Activated T-cell treated with anti-CD3 and anti-CD28 coated beads for 4 hours (primary cell): Measurements from ENCODE around the gene RPIA.

ENCODE experiments used
- DNase-seq: peaks from one replicate; pipeline ENCODE4 v3.0.0-alpha.2; 2020

The RPIA gene

GRCh38 chr2:88686320-88686719, 5.2 kb upstream of the RPIA start:
- DNase-seq = no peak

DNA sequence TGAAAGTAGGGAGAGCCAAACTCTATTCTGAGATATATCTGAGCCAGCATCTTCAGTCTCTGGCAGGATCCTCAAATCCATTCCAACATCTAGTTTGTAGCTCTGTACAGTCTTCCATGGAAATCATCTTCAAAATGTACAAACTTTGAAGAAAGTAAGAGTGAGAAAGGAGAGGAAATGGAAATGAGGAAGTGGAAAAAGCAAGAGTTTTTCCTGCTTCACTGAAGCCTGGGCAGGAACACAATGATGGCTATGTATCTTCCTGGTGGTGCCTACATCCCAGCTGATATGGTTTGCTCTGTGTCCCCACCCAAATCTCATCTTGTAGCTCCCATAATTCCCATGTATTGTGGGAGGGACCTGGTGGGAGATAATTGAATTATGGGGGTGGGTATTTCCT, 4.1 kb upstream of the RPIA start:
- DNase-seq = no peak

- peak; percentile 31 for DNase-seq
Observed at GRCh38 chr2:88690591-88691338, 708 bp upstream of the RPIA start.

DNA sequence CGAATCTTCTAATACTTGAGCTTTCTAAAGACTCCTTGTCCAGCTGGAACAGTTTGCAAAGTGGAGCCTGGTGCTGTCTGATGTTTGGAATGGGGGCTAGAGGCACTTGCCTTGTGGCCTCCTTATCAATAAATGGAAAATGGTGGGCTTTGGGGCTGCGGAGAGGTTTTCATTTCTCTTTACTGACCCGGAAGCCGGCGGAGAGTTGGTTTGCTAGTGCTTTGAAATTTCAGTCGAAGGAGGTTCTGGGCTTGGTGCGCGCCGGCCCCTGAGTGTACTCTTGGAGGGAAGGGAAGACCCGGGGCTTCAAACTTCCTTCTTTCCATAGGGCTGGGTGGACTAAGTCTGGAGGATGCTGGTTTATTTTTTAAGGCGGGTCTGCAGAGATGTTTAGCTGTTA, 714 bp downstream of the RPIA start:
- DNase-seq = peak; percentile 19

DNA sequence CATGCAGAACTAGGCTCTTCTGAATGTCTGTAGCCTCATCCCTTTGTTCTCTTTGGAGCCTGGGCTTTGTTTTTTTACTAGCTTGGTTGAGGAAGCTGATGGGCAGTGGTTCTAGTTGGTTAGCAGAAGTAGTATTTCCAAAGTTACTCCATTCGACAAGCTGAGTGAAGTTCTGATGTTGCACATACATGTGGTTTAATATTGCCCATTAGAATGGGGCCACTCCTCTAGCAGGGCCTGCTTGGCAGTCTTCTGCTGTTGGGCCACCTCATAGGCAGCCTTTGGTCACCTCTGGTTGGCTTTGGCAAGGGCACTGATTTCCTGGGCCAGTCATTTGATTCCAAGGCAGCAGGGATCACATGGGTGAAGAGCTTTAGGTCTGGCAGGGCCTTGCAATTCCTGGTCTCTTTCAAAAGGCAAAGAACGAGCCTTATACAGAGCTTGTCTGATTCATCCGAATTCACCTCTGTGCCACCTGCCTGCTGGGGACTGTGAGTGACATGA, 2.5 kb downstream of the RPIA start:
- no peak for DNase-seq

- no peak for DNase-seq
Observed at GRCh38 chr2:88696611-88697010, 5.1 kb downstream of the RPIA start.

- DNase-seq = no peak
Observed at GRCh38 chr2:88697370-88698026, 6.0 kb downstream of the RPIA start.

DNA sequence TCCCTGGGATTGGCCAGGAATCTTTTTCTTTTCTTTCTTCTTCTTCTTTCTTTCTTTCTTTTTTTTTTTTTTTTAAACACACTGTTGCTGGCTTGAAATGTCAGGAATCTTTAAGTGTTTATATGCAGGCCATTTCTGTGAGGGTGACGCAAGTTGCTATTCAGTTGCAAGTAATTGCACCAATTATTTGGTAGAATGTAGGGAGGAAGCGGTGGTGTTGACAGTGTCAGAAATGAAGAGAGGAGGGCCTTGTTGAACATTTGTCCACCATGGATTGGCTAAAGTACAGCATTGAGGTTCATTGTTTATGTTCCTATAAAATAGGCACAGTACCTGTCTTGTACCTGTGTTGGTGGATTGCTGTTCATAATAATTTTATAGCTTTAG, 6.5 kb downstream of the RPIA start:
- DNase-seq = no peak

- DNase-seq = no peak
Observed at GRCh38 chr2:88698498-88699233, 7.2 kb downstream of the RPIA start.

GRCh38 chr2:88707003-88707402, 15.5 kb downstream of the RPIA start:
- DNase-seq = no peak

DNA sequence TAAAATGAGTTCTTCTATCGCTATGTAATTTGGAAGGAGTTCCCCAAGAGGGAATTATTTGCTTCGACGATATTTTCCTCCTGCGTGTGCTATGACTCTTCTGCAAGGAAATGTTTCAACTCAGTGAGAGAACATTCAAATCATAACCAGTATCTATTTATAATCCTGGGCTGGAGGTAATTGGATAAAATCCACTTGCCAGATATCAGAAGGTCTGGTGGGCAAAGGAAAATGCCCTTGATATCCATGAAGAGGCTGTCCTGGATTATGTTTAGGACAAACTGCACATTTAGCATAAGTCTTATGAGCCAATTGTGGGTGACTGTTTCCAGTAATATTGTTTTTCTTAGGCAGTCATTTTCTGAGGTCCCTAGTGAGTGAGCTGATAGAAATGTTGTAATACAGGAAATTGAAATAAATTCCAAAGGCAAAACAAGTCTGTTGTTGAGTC, 17.7 kb downstream of the RPIA start:
- no peak for DNase-seq

GRCh38 chr2:88711289-88711688, 19.8 kb downstream of the RPIA start:
- DNase-seq = no peak

GRCh38 chr2:88711897-88712296, 20.4 kb downstream of the RPIA start:
- DNase-seq = no peak

- no peak for DNase-seq
Observed at GRCh38 chr2:88713408-88713807, 21.9 kb downstream of the RPIA start.

DNA sequence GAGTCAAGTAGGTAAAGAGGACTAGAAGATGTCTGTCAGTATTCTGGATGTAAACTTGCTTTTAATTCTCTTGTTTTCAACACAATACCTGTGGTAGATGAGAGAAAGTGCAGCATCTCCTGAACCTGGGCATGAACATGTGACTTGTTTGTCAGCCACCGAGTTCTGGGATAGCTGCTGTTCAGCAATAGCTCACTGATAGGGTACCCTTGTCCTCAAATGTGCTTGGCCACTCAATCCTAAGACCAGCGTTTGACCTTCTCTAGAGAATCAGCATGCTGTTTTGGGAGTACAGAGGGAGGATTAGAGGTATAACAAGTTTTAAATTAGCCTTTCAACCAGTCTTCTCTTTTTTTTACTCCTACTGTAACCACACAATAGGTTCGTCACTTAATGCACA, 23.2 kb downstream of the RPIA start:
- DNase-seq = no peak

GRCh38 chr2:88720399-88720798, 28.9 kb downstream of the RPIA start:
- DNase-seq = no peak

- DNase-seq = no peak
Observed at GRCh38 chr2:88721268-88721667, 29.8 kb downstream of the RPIA start.

DNA sequence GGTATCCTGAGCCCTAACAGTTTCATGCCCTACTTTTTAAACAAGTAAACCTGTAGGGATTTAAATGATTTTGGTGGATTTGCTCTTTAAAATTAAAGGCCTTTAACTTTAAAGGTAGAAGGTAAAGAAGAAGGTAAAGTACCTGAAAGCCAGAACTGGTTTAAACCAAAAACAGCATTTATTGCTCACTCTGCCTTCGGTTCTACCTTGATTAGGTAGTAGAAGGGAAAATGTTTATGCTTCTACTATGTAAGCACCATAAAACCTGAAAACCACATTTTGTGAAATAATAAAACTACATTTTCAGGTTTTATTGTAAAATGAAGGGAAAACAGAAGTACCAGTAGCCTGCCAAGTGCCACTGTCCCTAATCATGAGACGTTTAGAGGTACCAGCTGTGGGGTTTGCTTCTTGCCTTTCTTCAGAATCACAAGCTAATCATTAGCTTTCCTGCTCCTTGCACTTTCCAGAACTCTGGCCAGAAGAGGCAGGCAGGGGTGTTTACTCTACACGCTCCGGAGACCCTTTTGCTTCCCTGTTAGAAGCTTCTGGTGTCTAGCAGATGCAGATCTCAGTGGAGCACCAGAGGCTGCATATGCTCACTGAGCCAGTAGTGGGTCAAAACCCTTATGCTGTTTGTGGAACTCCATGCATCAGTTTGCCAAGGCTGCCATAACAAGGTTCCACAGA, 33.3 kb downstream of the RPIA start:
- DNase-seq = no peak

DNA sequence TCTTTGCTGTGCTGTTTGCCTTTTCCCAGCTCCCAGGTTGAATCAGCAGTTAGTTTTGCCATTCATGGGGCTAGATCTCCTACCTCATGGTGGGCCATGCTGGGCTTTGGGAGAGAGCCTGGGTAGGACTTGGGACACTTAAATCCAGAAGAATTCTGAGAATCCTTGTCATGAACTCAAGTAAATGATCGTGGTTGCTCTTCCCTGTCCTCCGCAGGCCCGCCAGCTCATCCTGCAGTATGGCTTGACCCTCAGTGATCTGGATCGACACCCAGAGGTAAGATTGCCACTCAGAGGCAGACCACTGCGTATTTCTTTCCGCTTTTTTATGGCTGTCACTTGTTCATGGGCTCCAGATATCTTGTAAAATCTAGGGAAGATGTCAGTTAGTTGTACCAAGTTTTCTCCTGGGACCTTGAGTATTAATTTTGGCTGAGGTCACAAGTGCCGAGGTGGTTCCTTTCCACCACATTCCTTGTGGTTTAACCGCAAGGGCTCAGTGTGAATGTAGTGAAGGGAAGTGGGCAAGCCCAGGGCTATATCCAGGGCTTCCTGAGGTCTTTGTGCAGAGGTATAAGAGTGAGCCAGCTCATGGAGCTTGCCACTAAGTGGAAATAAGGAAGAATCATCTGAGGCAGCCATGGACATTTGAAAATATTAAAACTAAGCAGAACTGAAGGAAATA, 37.7 kb downstream of the RPIA start:
- no peak for DNase-seq

DNA sequence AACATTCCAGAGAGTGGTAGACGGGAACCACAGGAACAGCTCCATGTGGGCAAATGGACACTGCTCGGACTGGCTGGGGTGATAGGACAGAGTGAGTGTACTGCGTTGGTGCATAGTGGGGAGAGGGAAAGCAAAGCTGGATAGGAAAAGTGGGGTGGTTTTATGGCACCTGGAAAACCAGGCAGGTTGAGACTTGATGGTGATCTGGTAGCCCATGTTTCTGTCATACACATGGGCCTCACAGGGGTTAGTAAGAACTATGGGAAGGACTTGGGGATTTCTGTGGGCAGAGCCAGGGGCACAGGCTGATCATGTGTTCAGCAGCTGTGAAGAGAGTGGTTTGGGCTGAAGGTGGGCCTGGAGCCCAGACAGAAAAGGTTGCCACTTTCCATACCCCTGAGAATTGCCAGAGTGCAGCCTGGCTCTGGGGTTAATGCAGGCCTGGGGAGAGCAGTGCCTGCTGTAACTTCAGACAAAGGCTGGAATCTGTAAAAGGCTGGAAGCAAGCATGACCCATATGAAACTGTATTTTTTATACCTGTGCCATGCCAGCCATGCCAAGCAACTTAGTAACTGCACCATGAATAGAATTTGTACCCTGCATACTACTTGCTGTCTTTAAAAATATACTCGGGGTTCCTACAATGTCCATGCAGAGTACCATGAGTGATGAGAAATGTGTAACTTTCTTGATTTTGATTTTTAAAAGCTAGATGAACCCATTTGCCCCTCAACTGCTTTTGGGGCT, 41.9 kb downstream of the RPIA start:
- DNase-seq = no peak

- DNase-seq = no peak
Observed at GRCh38 chr2:88735133-88735532, 43.7 kb downstream of the RPIA start.

- peak; percentile 16 for DNase-seq
Observed at GRCh38 chr2:88735853-88736252, 44.4 kb downstream of the RPIA start.
